NOMO-1 (cell line): ENCODE data around the gene NUP98.
"Not testable (repeated sequence)": the region's sequence is repeated elsewhere in the genome, so short reads cannot be mapped to it uniquely, and the experiment has no call there.

Source experiments
- DNase-seq, 2 experiments: peaks; one replicate each; lab custom pipeline; 2025; ENCODE audit not compliant: unreplicated experiment in 2 of 2; lab: John Stamatoyannopoulos, UW

NUP98 gene

DNA sequence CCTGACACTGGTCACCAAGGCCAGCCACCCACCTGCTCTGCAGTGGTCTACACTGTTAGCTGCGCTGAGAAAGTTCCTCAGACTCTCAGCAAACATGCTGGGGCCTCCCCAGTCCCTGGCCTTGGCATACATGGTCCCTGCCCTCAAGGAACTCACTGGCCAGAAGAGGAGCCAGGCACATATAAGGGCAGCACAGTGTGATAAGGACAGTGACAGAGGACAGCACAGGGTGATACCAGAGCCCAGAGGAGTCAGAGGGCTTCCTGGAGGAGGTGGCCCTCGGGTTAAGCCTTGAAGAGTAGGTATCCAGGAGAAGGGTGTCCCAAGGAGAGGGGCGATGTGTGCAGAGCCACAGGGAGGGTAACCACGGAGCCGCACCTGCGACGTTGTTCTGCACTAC lies 151.8 kb downstream of the NUP98 start:
- DNase-seq = no peak

DNA sequence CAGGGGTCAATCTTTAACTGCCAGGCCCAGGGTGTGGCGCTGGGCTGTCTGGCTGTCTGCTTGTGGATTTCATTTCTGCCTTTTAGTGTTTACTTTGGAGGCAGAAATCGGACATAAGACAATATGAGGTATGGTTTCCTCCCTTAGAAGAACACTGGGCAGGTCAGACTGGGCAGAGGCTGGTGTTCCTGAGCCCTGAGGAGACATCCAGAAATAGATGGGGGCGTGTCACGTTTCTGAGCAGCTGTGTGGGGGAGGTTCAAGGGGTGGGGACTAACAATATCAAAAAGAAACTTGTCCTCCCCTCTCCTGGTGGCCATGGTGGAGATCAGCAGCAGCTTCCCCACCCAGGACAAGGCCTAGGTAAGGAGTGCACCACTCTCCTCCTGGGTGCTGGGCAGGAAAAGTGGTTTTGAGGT lies 152.5 kb downstream of the NUP98 start, which contains the start of gene ART1:
Gene ART1, plus strand, starts transcription at position 312 of the 419 bp plus-strand sequence. CDS start 14,086 bp downstream, outside the sequence.
- no peak for DNase-seq

DNA sequence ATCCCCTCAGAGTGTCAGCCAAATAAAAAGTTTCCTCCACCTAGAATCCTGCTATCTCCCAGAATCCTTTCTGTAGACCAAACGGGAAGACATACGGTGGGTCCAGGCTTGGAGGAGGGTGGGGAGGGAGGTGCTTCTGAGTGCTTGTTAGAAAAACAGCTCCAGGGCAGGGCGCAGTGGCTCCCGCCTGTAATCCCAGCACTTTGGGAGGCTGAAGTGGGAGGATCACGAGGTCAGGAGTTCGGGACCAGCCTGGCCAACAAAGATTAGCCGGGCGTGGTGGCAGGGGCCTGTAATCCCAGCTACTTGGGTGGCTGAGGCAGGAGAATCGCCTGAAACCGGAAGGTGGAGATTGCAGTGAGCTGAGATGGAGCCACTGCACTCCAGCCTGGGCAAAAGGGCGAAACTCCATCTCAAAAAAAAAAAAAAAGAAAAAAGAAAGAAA lies 154.2 kb downstream of the NUP98 start:
- not testable (repeated sequence) for DNase-seq

DNA sequence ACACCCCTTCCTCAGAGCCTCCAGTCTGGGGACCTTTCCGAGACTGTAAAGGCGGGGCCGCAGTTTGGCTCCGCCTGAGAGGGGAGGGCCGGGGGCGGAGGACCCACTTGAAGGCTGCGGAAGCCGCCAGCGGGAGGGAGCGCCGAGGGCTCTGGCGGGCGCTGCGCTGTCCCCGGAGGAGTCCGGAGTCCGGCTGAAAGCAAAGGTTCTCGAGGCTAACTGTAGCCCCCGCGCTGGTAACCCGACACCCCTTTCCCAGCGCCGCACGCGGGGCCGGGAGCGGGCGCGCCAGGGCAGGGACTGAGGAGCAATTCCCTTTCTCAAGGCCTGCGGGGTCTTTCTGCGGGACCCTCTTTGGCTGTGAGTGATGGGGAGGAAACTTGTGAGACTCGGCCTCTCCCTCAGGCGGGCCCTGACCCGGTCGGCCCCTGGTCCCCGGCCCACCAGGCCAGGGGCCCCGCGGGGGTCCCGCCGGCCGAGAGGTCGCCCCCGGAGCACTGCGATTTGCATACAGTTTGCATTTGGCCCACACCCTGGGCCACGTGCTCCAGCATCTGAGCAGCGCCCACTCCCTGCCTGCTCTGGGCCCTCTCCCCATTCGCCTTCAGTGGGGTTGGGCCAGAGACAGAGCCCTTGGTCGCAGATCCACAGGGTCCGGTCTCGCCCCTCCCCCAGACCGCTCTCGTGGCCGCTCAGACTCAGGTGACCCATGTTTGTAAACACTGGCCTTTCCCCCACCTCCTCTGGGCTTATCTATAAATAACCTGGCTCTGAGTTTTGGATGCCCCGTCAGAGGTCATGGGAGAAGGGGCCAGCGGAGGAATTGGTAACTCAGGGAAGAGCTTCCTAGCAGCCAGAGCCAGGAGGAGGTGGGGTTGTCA lies 155.0 kb downstream of the NUP98 start:
- DNase-seq = peak in 1 of 2 experiments; percentile 16

DNA sequence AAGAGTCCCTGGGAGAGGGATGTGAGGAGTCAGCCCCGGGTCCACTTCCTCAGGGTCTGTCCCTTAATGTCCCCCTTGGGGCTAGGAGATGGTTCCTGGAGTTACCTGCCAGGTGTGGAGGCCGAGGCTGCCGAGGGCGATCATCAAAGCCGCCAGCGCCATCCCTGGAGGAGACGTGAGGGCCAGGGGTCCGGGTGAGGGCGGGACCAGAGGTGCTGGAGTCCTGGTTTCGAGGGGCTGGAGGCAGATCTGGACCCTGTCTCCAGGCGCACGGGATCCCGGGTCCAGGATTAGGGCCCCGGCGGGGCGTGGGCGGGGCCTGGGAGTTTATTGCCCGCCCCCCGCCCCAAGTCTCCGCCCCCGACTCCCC lies 155.7 kb downstream of the NUP98 start, which contains the start of gene ART5:
Gene ART5, minus strand, starts transcription at position 292 of the 370 bp plus-strand sequence. Its CDS starts 130 bp downstream, at position 162.
- DNase-seq = no peak

DNA sequence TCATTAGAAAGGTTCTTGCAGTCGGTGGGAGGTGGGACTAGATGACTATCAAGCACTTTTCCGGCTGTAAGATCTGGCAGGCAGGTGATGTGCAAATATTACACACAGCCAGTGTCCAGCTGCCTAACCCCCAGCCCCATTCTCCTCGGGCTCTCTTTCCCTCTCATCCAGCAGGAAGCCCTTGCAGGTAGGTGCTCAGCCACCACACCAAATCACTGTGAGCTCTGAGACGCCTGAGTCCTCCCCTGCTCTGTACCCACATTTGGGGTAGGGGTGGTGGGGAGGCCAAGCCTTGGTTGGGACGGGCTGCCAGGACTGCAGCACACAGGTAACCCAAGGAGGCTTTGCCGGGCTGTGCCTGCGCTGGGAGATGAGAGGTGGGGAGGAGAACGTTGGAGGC lies 156.2 kb downstream of the NUP98 start:
- DNase-seq = no peak

DNA sequence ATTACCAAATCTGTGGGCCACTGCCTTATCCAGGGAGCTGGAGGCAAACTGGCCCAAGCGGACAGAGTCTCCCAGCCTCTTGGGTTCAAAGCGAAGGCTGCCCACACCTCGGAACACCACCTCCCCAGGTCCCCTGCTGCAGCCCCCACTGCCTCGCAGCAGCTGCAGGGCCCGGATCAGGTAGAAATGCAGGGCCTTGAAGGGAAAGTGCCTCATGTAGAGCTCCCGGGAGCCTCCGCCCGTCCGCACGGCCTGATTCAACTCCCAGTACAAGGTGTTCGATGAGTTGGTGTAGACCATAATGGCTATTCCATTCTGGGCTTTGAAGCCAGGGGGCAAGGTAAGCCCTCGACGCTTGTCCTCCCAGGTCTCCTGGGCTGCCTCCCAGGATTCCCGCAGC lies 157.5 kb downstream of the NUP98 start:
- no peak for DNase-seq

DNA sequence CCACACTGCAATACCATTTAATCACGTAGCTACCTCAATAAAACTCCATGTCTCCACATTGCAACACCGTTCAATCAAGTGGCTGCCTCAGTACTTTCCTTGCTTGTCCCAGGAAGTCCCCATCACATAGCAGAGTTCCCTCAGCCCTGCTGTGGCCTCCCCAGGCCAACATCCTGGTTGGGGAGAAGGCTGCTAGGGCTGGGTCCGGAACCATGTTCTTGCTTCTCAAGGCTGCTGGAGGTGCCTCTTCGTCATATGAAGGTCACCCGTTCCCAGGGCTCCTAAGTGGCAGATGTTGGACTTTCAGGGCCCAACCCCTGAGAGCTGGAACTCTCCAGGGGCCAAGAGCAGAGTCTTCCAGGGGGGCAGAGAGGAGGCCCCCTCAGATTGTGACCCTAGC lies 158.8 kb downstream of the NUP98 start:
- DNase-seq = no peak

DNA sequence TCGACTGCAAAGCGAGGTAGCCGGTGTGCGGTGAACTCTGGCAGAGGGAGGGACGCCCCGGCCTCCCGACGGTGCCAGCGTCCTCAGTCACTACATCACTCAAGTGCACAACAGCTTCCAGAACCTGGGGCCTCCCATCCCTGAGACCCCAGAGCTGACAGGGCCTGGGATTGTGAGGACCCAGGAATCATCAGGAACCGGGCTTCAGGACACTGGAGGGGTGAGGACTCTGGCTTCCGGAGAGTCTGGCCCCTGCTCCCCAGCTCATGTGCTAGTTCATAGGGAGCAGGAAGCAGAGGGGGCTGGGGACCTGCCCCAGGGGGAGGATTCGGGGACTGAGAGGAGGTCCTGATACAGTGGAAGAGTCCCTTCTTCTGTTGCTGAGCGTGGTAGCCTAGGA lies 160.2 kb downstream of the NUP98 start:
- DNase-seq = no peak

DNA sequence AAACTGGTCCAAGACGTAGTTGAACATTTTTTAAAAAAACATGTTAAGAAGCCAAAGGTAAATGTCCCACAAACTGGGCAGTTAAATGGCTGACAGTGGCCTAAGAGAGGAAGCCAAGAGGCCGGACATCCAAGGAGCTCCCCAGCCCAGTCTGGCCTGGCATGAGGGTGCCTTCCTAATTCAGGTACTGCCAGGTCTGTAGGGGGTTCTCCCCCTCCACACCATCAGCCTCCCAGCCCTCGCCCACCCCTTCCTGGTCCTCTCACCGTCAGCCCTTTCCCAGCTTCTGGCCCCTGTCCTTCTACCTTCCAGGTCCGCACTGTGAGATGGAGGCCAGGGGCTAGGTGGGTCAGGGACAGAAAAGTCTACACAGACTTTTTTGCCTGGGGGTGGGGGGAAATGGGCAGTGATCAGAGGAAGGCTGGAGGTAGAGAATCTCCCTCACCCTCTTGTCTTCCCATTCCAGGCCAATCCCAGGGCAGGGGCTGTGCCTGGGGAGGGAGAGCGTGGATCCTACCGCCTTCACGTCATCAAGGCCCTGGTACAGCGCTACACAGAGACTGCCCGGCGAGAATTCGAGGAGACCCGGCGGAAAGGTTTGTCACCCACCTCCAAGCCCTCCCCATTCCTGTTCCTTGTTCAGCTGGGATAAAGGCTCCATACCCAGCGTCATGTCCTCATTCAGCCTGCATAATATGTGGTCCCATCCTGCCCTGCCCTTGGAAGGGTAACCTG lies 161.5 kb downstream of the NUP98 start:
- DNase-seq = no peak

DNA sequence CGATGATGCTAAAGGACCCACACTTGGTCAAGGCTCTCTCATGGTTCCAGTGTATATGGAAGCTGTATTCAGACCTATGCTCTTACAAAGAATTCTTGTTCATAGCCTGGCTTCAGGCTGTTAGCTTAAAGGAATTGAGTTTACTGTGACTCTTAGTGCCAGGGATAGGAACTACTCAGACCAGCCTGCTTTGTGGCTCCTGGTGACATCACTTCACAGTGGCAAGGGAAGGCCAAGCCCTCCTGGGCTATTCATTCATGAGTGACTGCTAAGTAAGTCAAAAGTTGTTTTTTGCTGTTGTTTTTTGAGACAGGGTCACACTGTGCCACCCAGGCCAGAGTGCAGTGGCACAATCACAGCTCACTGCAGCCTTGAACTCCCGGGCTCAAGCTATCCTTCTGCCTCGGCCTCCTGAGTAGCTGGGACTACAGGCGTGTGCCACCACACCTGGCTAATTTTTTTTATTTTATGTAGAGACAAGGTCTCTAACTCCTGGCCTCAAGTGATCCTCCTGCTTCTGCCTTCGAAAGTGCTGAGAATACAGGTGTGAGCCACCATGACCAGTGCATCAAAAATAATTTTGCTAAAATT lies 165.2 kb downstream of the NUP98 start:
- DNase-seq = no peak

DNA sequence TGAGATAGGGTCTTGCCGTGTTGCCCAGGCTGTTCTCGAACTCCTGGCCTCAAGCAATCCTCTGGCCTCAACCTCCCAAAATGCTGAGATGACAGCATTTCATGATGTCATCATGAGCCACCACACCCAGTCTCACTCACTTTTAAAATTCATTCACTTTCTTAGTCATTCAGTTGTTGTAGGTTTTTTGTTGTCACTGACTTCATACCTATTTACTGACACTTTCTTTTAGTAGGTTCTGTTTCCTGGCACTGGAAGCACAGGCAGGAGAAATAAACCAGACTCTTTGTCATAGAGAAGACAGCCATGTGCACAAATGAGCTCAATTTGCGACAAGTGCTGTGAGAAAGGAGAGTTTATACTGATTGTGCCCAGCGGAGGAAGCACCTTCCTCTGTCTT lies 166.0 kb downstream of the NUP98 start:
- no peak for DNase-seq

DNA sequence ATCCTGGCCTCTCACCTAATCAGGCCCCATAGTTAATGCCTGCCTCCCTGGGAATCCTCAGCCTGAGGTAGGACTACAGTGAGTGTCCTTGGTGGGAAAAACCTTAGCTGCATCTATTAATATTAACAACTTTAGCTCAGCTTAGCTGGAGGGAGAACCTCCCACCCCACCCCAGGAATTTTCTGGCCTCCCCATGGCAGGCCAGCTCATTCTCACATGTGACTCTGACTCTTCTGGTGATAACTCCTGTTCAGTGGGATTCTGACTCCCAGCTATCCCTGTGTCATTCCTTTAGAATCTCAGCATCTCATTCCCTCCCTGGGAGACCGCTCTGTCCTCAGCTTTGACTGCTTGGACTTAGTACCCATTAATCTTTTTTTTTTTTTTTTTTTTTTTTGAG lies 170.1 kb downstream of the NUP98 start:
- no peak for DNase-seq

DNA sequence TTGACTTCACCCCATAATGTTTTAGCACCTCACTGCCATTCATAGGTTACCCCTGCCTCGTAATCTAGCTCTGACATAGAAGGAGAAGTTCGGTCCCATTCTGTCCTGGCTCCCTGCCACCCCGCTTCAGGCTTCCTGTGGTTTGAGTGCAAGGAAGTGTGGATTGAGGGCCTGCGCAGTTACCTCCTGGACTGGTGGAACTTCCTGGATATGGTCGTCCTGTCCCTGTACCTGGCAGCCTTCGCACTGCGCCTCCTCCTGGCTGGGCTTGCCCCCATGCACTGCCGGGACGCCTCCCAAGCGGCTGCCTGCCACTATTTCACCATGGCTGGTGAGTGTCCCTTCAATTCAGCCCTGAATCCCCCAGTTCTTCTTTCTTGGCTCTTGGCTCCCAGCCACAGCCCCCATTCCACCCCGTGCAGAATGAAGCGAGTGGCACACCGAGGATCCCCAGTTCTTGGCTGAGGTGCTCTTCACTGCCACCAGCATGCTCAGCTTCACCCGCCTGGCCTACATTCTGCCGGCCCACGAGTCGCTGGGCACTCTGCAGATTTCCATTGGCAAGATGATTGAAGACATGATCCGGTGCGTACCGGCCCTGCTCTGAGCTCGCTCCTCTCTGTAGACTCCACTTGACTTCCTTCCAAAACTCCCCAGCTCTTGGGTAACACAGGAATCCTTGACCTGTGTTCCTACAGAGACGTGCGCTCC lies 170.9 kb downstream of the NUP98 start:
- no peak for DNase-seq
